Forelimb muscle (tissue), 1 donor: Measurements from ENCODE around the gene TBX19. TPM values are rescaled to one million over a fixed set of nuclear protein-coding genes. Genes with fewer than 3 reads are reported as not detected.
"Not testable (repeated sequence)": the region's sequence is repeated elsewhere in the genome, so short reads cannot be mapped to it uniquely, and the experiment has no call there.

Source experiments
- DNase-seq: peaks from one replicate; pipeline ENCODE4 v3.0.0-alpha.2; 2013; ENCODE audit warnings: low read depth
- polyA plus RNA-seq: library from polyadenylated mRNA; unstranded; fragments of 120-200 nt; gene quantifications from one replicate; pipeline ENCODE4 v1.2.1, GENCODE V29; 2013; ENCODE audit not compliant: insufficient read length

TBX19 gene
- polyA plus RNA-seq, 1 donor: 1.3 TPM

DNA sequence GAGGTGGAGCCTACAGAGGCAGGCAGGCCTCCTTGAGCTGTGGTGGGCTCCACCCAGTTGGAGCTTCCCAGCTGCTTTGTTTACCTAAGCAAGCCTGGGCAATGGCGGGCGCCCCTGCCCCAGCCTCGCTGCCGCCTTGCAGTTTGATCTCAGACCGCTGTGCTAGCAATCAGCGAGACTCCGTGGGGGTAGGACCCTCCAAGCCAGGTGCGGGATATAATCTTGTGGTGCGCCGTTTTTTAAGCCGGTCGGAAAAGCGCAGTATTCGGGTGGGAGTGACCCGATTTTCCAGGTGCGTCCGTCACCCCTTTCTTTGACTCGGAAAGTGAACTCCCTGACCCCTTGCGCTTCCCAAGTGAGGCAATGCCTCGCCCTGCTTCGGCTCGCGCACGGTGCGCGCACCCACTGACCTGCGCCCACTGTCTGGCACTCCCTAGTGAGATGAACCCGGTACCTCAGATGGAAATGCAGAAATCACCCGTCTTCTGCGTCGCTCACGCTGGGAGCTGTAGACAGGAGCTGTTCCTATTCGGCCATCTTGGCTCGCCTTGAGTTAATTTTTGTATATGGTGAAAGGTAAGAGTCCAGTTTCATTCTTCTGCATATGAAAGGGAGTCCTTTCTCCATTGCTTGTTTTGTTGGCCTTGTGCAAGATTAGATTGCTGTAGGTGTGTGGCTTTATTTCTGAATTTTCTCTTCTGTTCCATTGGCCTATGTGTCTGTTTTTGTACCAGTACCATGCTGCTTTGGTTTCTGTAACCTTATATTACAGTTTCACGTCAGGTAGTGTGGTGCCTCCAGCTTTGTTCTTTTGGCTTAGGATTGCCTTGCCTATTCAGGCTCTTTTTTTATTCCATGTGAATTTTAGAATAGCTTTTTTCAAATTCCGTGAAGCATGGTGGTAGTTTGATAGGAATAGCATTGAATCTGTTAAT, 73.9 kb downstream of the TBX19 start:
- DNase-seq: not testable (repeated sequence)

DNA sequence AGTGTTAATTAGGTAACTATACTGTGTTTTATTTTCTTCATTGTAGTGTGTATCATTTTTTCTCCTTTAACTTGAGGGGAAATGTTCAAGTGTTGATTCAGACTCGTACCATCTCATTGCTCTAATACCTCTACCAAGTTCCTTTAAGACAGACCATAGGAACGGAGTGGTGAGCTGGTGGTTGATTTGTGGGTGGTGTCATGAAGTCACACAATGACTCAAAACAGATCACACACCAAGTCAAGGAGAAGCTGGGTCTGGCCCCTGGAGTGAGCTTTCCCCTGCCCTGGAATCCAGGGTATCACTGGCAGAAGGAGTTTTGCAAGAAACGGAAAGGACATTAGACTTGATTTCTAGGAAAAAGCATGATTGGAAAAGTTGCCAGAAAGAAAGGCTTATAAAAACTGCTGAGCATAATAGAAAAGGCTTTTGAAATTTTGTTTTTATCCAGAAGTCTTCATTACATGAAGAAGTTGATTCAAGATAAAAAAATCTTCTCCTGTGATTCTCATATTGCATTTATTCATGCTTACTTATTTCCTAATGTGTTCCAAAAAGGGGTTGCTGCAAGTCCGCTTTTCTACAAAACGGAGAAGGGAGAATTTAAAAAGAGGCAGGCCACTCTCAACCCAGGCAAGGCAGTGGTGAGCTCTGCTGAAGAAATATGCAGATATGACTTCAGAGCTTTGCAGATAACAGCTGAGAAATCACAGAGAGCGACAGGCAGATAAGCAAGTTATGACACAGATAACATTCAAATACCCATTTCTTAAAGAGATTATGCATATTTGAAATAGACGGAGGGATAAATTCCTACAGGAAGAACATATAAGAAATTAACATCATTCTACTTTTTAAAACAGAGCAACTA, 79.7 kb downstream of the TBX19 start:
- DNase-seq: no peak

DNA sequence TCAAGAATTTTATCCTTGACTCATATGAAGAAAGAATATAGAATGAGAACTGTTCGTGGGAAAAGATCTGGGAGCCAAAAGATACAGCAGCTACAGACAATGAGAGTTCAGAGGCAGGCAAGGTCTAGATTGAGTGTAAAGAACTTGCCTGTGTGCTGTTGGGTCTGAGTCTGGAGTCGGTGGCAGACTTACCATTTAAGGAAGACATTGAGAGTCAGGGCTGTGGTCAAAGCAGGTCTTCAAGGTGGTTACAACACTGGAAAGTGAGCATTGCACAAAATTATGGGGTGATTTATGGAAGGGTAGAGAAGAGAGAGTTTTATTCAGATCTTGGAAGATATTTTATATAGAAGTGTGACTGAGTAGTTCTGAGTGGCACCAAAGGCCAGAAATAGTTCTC, 80.6 kb downstream of the TBX19 start:
- DNase-seq: no peak

GRCh38 chr1:168362991-168363390, 82.3 kb downstream of the TBX19 start:
- DNase-seq: no peak

Other genes starting within 250 kb of the TBX19 start
- gene GPR161, start 143.9 kb upstream of the TBX19 start, polyA plus RNA-seq: 10.8 TPM
- 31.2 TPM for gene TIPRL, start 101.9 kb upstream of the TBX19 start, polyA plus RNA-seq
- gene SFT2D2, start 54.9 kb upstream of the TBX19 start, polyA plus RNA-seq: 7.3 TPM